ENCODE results near the gene ZBTB7A.

DNA sequence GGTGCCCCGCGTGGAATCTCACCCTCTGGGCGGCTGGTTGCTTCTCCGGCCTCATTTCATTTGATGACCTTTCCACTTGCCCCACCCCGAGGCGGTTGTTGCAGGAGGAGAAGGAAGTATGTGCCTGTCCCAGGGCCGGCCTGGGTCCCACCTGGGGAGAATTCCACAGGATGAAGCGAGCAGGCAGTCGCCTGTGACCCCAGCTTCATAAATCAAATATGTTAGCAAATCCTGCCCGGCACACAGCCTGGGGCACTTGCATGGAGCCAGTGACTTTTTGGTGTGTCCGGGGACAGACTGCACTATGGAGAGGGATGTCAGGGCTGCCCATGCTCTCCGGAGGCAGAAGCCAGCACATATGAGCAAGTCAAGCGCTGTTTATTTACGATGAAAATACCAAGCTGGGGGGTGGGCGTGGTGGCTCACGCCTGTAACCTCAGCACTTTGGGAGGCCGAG, 19.7 kb upstream of the ZBTB7A start:
- TF ChIP-seq, protein P1, sequence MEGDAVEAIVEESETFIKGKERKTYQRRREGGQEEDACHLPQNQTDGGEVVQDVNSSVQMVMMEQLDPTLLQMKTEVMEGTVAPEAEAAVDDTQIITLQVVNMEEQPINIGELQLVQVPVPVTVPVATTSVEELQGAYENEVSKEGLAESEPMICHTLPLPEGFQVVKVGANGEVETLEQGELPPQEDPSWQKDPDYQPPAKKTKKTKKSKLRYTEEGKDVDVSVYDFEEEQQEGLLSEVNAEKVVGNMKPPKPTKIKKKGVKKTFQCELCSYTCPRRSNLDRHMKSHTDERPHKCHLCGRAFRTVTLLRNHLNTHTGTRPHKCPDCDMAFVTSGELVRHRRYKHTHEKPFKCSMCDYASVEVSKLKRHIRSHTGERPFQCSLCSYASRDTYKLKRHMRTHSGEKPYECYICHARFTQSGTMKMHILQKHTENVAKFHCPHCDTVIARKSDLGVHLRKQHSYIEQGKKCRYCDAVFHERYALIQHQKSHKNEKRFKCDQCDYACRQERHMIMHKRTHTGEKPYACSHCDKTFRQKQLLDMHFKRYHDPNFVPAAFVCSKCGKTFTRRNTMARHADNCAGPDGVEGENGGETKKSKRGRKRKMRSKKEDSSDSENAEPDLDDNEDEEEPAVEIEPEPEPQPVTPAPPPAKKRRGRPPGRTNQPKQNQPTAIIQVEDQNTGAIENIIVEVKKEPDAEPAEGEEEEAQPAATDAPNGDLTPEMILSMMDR (conservative IDR thresholded peaks at IDR 0.05; ENCODE audit: low read length): no peak
- no peak for TF ChIP-seq EZH2phosphoT487 (IDR thresholded peaks at IDR 0.05; ENCODE audit: borderline replicate concordance)

Measured in Loucy (cell line).